ENCODE results near the gene CPN1.

DNA sequence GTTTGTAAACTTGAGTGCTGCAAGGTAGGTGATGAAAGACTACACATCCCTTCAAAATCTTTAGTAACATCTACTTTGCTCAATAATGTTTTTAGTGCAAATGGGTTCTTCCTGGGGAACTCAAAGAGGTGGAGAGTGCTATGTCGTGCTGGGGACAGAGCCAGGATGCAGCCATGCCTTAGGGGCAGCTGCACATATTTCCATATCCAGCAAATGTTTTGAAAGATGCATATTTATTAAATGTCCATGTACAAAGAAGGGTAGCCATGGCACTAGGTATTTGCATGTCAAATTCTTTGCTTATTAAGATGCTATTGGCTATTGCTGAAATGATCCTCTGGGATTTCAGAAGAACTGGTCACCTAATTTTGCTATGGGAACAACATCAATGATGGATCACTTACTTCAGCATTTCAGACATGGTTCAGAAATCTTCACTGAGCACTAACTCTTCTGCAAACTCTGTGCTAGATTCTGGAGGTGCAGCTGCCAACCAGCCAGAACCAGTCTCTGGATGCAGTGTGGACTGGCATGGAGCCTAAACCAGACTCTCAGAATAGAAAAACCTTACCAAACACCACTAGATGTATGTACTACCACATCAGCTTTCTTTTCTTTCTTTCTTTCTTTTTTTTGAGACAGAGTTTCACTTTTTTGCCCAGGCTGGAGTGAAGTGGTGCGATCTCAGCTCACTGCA is 40.2 kb downstream of the CPN1 start:
- TF ChIP-seq, protein P1, sequence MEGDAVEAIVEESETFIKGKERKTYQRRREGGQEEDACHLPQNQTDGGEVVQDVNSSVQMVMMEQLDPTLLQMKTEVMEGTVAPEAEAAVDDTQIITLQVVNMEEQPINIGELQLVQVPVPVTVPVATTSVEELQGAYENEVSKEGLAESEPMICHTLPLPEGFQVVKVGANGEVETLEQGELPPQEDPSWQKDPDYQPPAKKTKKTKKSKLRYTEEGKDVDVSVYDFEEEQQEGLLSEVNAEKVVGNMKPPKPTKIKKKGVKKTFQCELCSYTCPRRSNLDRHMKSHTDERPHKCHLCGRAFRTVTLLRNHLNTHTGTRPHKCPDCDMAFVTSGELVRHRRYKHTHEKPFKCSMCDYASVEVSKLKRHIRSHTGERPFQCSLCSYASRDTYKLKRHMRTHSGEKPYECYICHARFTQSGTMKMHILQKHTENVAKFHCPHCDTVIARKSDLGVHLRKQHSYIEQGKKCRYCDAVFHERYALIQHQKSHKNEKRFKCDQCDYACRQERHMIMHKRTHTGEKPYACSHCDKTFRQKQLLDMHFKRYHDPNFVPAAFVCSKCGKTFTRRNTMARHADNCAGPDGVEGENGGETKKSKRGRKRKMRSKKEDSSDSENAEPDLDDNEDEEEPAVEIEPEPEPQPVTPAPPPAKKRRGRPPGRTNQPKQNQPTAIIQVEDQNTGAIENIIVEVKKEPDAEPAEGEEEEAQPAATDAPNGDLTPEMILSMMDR (IDR thresholded peaks at IDR 0.05; ENCODE audit: low read length): no peak
- TF ChIP-seq EZH2 (optimal IDR thresholded peaks at IDR 0.05; ENCODE audit: low read depth, low read length) (no peak), EZH2phosphoT487 (IDR thresholded peaks at IDR 0.05; ENCODE audit: low read length) (no peak)
